Activated T-cell treated with anti-CD3 and anti-CD28 coated beads, Interleukin-2, amount 50 U/mL, for 48 hours (primary cell): ENCODE measurements around the gene REPS2.
"Not testable (repeated sequence)": the region's sequence is repeated elsewhere in the genome, so short reads cannot be mapped to it uniquely, and the experiment has no call there.

Source experiments
- DNase-seq, 2 experiments: peaks; one replicate each; pipeline ENCODE4 v3.0.0-alpha.2; 2020

REPS2 gene

GRCh38 chrX:16946361-16946964, at the start of gene REPS2:
REPS2 (plus strand) TSS chrX:16946658; CDS start chrX:16946862, 204 bp downstream.
- peak; percentile 74 to 78 for DNase-seq

GRCh38 chrX:16897445-16897844, 49.0 kb upstream of the REPS2 start:
- no peak for DNase-seq

DNA sequence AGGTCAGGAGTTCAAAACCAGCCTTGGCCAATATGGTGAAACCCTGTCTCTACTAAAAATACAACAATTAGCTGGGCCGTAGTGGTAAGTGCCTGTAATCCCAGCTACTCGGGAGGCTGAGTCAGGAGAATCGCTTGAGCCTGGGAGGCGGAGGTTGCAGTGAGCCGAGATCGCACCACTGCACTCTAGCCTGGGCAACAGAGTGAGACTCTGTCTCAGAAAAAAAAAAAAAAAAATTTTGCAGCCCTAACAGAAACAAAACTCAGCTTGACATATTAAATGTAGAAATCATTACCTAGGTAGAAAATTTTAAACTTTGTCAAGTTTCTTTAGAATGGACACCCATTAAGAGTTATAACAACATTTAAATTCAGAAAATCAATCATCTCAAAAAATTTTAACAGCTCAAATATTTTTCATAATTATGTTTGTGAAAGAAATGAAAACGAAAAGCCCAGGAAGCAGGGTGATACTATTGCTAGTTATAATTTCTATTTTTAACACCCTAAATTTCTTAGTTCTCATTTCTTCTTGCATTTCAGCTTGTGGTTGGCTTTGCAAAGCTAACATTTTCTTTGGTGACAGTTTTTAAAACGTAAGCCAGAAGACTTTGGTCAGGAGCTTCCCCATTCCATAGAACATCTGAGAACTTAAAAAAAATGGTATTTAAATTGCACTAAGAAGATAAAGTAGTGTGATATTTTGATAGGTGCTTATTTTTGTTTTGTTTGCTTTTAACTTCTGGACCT, 43.0 kb upstream of the REPS2 start:
- no peak for DNase-seq

DNA sequence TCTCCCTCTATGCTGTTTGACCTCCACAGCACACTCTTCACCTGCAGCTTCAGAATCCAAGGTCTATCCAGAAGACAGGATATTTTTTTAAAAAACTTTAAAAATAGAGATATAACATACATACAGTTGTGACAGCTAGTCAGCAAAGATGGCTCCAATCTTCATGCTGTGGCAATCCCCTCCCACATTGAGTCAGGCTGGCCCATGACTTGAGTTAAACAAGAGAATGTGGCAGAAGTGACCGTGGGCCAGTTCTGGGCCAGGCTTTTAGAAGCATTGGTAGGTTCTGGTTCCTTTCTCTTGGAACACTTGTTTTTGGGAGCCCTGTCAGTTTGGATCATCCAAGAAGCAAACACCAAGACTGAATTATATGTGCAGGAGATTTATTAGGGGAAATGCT, 36.1 kb upstream of the REPS2 start:
- no peak for DNase-seq

DNA sequence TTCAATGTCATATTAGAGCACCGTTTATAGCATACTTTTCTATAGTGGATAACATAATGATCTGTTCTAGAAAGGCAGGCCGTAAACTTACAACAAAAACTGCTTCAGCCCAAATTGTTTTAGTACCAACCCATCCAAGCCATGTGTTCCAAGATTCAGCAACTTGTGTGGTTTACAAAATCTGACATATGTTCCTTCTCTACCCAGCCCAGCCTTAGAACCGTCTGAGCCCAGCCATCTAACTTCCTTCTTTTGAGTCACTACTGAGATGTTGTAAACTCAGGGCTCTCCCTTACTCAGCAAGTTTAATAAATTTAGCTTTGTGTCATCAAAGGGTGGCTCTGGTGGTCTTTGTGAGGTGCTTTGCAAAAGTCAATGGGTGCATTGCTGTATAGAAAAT, 32.4 kb upstream of the REPS2 start:
- DNase-seq, result no peak

DNA sequence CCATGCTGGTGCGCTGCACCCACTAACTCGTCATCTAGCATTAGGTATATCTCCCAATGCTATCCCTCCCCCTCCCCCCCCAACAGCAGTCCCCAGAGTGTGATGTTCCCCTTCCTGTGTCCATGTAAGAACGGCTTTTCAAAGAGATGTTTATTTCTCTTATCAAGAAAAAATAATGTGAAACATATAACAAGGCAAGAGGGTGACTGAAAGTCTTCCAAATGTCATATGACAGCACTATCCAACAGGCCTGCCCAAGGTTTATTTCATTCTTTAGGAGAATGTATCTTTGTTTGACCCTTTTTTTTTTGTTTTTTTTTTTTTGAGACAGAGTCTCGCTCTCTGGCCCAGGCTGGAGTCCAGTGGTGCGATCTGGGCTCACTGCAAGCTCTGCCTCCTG, 29.9 kb upstream of the REPS2 start:
- DNase-seq, result no peak

GRCh38 chrX:16917120-16917519, 29.3 kb upstream of the REPS2 start:
- DNase-seq, result no peak

- DNase-seq, result no peak
Observed at GRCh38 chrX:16918979-16919378, 27.5 kb upstream of the REPS2 start.

DNA sequence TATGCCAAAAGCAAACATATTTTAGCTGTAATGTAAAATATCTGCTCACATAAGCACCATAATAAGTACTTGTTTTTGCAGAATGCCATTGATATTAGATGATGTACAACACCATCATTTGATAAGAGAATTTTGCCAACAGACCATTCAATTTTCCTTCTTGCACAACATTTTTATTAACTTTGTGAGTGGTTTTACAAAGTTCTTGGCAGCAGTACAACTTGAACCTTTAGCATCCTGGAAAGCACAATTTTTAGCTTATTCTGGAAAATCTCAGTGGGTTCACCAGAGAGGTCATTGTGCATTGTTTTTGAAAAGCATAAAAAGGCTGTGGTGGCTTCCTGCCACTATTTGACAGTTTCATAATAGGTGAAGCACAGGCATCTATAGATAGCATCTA, 26.4 kb upstream of the REPS2 start:
- no peak for DNase-seq

DNA sequence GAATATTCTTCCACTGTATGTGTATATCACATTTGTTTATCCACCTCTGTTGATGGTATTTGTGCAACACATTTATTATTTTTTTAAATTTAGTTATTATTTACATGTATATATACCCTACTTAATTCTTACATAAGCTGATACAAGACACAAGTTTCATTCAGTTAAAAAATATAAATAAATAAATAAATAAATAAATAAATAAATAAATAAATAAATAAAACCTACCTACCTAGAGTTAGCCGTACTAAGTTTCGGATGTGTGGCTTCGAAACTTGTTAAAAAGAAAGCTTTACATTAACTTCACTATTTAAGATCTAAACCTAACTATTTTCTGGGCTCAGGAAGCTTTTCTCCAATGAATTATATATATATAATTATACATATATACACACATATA, 23.3 kb upstream of the REPS2 start:
- DNase-seq, result no peak

- no peak for DNase-seq
Observed at GRCh38 chrX:16924631-16925480, 21.6 kb upstream of the REPS2 start.

DNA sequence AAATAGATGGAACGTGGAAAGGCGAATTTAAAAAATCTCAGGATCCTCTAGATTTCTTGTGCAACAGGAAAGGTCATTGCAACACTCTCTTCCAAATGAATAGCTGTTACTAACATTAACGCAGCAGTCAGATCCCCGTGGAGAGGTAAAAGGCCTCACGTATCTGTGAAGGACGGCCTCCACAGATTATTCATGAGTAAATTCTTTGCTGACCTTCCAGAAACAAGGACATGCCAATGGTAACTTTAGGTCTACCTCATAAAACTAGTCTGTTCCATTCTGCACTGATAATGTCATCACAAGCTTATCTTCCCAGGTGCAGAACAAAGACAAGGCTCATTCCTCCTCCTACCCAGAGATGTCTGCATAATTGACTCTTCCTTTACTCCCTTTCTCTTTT, 16.1 kb upstream of the REPS2 start:
- DNase-seq, result no peak

DNA sequence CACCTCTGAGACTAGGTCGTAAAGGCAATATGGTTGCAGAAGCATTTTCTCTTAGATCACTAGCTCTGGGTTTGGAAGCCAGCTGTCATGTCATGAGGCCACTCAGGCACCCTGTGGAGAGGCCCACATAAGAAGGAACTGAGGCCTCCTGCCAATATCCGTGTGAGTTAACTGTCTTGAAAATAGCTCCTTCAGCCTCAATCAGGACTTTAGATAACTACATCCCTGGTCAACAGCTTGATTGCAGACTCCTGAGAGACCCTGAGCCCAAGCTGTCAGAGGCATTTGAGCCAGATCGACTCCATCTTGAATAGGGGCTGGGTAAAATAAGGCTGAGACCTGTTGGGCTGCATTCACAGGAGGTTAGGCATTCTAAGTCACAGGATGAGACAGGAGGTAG, 15.1 kb upstream of the REPS2 start:
- DNase-seq, result no peak

DNA sequence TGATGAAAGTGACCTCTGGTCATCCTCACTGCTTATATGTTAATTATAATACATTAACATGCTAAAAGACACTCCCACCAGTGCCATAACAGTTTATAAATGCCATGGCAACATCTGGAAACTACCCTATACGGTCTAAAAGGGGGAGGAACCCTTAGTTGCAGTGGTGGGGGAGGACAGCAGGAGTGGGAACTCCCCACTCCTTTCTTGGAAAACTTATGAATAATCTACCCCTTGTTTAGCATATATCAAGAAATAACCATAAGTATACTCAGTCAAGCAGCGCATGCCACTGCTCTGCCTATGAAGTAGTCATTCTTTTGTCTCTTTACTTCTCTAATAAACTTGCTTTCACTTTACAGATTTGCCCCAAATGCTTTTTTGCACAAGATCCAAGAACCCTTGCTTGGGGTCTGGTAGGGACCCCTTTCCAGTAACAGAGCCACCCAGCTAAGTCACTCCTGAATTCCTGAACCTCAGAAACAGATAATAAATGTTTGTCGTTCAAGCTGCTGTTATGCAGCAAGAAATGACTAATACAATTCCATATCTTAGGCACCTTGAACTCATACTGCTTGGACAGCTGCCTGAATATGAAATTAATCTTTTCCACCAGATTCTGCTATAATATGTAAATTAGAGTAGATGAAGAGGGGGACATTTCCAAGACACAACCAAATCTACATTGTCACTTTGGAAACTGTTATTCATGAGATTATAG, 14.4 kb upstream of the REPS2 start:
- DNase-seq, result no peak

- no peak for DNase-seq
Observed at GRCh38 chrX:16934185-16934584, 12.3 kb upstream of the REPS2 start.

DNA sequence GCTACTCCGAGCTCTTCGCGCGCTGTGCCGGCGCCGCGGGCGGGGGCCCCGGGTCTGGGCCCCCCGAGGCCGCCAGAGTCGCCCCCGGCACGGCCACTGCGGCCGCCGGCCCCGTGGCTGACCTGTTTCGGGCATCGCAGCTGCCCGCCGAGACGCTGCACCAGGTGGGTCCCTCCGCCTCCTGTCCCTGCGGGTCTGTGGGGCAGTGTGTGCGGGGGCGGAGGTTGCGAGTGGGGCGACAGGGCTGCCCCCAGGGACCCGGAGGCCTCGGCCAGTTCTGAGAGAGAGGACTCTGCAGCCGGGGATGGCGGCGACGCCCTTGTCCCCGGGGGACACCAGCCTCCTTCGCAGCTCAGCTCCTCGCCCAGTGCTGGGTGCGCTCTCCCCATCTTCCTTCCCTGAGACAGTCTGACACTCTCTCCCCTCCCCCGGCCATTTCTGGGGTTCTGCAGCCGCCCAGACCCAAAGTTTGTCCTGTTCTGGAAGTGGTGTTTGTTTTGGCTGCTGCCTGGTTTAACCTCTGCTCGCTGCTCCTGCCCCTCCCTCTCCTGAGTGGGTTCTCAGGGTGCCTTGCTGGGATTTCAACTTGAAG, 609 bp downstream of the REPS2 start:
- DNase-seq, result peak; percentile 17 to 18

DNA sequence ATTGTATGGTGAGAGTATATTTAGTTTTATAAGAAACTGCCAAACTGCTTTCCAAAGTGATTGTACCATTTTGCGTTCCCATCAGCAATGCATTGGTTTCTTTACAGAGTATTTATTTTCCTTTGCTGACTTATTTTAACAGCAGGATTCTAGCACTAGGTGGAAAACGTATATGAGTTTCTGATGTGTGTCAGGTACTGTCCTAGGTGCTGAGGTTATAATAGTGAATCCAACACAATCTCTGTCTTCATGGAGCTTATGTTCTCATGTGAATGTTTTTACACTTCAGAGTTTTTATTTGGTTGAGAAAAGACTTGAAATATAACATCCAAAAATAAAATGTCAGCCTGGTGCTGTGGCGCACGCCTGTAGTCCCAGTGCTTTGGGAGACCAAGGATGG, 4.0 kb downstream of the REPS2 start:
- DNase-seq, result no peak

DNA sequence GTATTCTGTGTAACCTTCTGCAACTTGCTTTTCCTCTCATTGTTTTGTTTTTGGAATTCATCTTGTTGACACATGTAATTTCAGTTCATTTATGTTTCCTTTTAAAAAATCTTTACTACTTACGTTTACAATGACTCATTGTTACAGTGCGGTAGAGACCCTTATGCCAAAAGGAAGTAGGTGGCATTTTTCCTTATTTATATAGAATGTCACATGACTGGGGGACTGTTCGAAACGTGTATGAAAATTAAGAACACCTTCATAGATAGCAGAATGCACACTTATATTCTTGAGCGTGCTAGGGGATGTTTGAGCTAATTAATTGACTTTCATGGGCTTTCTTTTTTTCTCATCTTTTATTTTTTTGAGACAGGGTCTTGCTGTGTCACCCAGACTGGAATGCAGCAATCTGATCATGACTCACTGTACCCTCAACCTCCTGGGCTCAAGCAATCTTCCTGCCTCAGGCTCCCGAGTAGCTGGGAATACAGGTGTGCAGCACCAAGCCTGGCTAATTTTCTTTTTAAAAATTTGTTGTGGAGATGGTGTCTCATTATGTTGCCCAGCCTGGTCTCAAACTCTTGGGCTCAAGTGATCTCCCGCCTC, 7.3 kb downstream of the REPS2 start:
- DNase-seq, result no peak

DNA sequence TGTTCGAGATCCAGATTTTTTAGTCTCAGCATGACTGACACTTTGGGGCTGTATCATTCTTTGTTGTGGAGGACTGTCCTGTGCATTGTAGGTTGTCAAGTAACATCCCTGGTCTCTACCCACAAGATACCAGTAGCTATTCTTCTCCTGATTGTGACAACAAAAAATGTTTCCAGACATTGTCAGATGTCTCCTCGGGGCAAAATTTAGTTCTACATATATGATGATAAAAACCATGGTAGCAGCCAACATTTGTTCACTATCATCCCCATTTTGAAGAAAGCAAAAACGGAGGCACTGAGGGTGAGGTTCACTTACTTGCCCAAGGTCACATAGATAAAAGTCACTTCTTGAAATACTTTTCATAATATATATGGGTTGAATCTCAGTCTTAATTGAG, 11.3 kb downstream of the REPS2 start:
- no peak for DNase-seq

DNA sequence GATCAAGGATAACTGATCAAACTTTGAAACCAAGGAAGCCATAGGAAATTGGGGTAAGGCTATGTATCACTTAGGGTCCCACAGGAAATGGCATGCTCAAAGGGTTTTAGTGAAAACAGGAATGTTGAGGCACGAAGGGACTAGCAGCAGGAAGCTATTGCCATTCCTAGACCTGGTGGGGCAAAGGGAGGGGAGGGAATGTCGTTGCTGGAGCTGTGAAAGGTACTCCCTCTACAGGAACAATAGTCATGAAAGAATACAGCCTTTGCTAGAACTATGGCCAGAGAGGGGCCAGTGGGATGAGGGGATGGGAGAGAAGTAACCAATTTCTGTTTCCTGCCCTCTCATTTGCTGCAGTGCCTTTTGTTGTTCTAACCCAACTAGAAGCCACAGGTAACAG, 11.9 kb downstream of the REPS2 start:
- DNase-seq, result no peak

- not testable (repeated sequence) for DNase-seq
Observed at GRCh38 chrX:16962661-16963060, 16.2 kb downstream of the REPS2 start.

DNA sequence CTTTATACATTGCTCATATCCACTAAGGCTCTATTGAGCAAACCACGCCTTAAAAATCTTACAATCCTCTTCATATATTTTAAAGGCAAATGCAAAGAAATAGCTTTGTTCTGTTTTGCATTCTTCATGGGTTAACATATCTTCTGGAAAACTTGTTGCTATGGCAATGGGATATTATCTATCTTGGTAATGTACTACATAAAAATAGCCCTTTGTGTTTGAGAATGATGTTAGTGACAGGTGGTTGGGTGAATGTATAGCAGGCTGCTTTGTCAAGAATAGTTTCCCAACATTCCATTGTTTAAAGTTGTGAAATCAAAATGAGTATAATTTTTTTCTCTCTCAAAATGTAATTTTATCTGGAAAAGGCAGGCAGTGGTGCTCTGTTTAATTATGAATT, 16.8 kb downstream of the REPS2 start:
- no peak for DNase-seq
